MM.1S (cell line): ENCODE data around the gene QSER1.

Experiments
- DNase-seq: peaks from one replicate; pipeline ENCODE4 v3.0.0-alpha.2; 2015
- H2AFZ ChIP-seq: fragments of 300-600 bp; sonication (generic); 2 replicates; pipeline ENCODE4 v1.6.0; 2016; ENCODE audit warnings: antibody characterized with exemption, low read length
- H3F3A ChIP-seq: fragments of 300-600 bp; sonication (generic); 2 replicates; pipeline ENCODE4 v1.6.1; 2016; ENCODE audit warnings: mild to moderate bottlenecking, antibody characterized with exemption, low read length, moderate library complexity, mixed read lengths; ENCODE audit not compliant: insufficient read depth
- H3K27ac ChIP-seq: fragments of 300-600 bp; sonication (generic); 2 replicates; pipeline ENCODE4 v1.5.1; 2016; ENCODE audit warnings: mild to moderate bottlenecking, low read length
- H3K27me3 ChIP-seq: fragments of 300-600 bp; sonication (generic); replicated peaks from 2 replicates; pipeline ENCODE4 v1.6.0; 2016; ENCODE audit warnings: low read length; ENCODE audit not compliant: insufficient read depth
- H3K36me3 ChIP-seq: fragments of 300-600 bp; sonication (generic); replicated peaks from 2 replicates; pipeline ENCODE4 v1.6.1; 2016; ENCODE audit warnings: mild to moderate bottlenecking, low read length, mixed read lengths; ENCODE audit not compliant: insufficient read depth
- H3K4me1 ChIP-seq: fragments of 300-600 bp; sonication (generic); 2 replicates; pipeline ENCODE4 v1.6.1; 2016; ENCODE audit warnings: low read length, mixed read lengths
- H3K4me2 ChIP-seq: fragments of 300-600 bp; sonication (generic); 2 replicates; pipeline ENCODE4 v1.6.0; 2016; ENCODE audit warnings: low read depth, low read length
- H3K4me3 ChIP-seq: fragments of 300-600 bp; sonication (generic); 2 replicates; pipeline ENCODE4 v1.5.1; 2016; ENCODE audit warnings: low read length, mixed read lengths
- H3K79me2 ChIP-seq: fragments of 300-600 bp; sonication (generic); 2 replicates; pipeline ENCODE4 v1.6.1; 2016; ENCODE audit warnings: mixed run types, low read length, mixed read lengths
- H3K9ac ChIP-seq: fragments of 300-600 bp; sonication (generic); 2 replicates; pipeline ENCODE4 v1.6.1; 2016; ENCODE audit warnings: low read length, mixed read lengths
- H3K9me2 ChIP-seq: fragments of 300-600 bp; sonication (generic); replicated peaks from 2 replicates; pipeline ENCODE4 v1.6.1; 2016; ENCODE audit warnings: mild to moderate bottlenecking, low read length, mixed read lengths; ENCODE audit not compliant: insufficient read depth
- H3K9me3 ChIP-seq: fragments of 300-600 bp; sonication (generic); replicated peaks from 2 replicates; pipeline ENCODE4 v1.6.1; 2016; ENCODE audit warnings: mild to moderate bottlenecking, low read length, mixed read lengths; ENCODE audit not compliant: insufficient read depth
- H4K20me1 ChIP-seq: fragments of 300-600 bp; sonication (generic); 2 replicates; pipeline ENCODE4 v1.6.1; 2016; ENCODE audit warnings: mild to moderate bottlenecking, low read length, moderate library complexity, mixed read lengths; ENCODE audit not compliant: insufficient read depth
- EZH2 ChIP-seq: fragments of 300-600 bp; sonication (generic); optimal IDR thresholded peaks from 2 replicates; pipeline ENCODE3; 2017; ENCODE audit warnings: low read depth, mild to moderate bottlenecking, antibody characterized with exemption, low read length, mixed read lengths
- EZH2phosphoT487 ChIP-seq: fragments of 300-600 bp; sonication (generic); IDR thresholded peaks from 2 replicates; pipeline ENCODE4 v1.6.1; 2018; ENCODE audit warnings: antibody characterized with exemption, low read length
- TF ChIP-seq, protein P1 (sequence below): fragments of 300-600 bp; sonication (generic); IDR thresholded peaks from 2 replicates; pipeline ENCODE4 v1.5.1; 2016; ENCODE audit warnings: antibody characterized with exemption, low read length, mixed read lengths

QSER1 gene

DNA sequence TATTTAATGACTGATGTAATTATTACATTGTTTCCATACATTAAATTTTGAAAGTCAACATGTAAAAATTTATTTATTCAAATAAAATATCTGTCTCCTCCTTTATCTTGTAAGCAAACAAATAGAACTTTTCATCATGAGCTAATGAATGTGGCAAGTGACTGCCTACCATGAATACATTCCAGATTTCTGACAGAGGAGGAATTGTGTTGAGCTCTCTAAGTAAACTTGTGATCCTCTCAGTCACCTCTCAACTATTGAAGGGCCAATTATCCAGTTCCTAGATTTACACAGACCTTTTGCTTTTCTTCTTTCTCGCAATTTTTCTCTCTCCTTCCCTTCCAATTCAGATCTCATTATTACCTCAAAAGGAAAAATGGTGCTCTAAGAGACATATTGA is 41.4 kb upstream of the QSER1 start:
- H2AFZ ChIP-seq = no peak overlapping the region
- no peak overlapping the region for H3K9ac ChIP-seq
- no peaks in the 10 kb centered on the region for H4K20me1 ChIP-seq
- no peaks in the 10 kb centered on the region for H3K9me2 ChIP-seq
- H3K9me3 ChIP-seq = no peaks in the 10 kb centered on the region
- no peak overlapping the region for H3K27ac ChIP-seq
- H3K4me2 ChIP-seq = no peak overlapping the region
- TF ChIP-seq EZH2 (no peak), EZH2phosphoT487 (no peak)
- TF ChIP-seq, protein P1, sequence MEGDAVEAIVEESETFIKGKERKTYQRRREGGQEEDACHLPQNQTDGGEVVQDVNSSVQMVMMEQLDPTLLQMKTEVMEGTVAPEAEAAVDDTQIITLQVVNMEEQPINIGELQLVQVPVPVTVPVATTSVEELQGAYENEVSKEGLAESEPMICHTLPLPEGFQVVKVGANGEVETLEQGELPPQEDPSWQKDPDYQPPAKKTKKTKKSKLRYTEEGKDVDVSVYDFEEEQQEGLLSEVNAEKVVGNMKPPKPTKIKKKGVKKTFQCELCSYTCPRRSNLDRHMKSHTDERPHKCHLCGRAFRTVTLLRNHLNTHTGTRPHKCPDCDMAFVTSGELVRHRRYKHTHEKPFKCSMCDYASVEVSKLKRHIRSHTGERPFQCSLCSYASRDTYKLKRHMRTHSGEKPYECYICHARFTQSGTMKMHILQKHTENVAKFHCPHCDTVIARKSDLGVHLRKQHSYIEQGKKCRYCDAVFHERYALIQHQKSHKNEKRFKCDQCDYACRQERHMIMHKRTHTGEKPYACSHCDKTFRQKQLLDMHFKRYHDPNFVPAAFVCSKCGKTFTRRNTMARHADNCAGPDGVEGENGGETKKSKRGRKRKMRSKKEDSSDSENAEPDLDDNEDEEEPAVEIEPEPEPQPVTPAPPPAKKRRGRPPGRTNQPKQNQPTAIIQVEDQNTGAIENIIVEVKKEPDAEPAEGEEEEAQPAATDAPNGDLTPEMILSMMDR = no peak
- no peaks in the 10 kb centered on the region for H3K36me3 ChIP-seq
- H3K27me3 ChIP-seq = no peaks in the 10 kb centered on the region
- H3K4me3 ChIP-seq = no peak overlapping the region
- no peaks in the 10 kb centered on the region for H3K79me2 ChIP-seq
- H3K4me1 ChIP-seq = peaks cover 19% of the 10 kb centered on the region
- no peaks in the 10 kb centered on the region for H3F3A ChIP-seq
- DNase-seq = no peak

DNA sequence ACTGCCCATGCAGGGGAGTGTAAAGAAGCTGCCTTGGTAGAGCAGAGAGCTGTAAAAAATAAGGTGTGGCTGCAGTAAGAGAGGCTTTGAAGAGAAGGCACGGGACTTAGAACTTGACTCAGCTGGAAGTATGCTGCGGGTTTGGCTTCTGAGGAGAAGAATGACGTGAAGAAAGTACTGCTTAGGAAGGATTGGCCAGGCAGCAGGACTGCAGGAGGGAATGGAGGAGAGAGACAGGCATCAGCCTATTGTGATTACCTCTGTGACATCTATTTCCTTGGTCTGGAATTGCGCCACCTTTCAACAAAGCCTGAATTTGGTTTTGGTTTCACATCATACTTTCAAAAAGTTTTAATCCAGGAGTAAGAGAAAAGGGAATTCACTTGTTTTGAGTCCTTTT is 40.4 kb upstream of the QSER1 start:
- Histone ChIP-seq H3K4me2 (peak overlapping the region; percentile 30; the same call in 1 of the 2 replicates), H3K27me3 (no peaks in the 10 kb centered on the region), H3K79me2 (no peaks in the 10 kb centered on the region), H3F3A (no peaks in the 10 kb centered on the region), H3K4me3 (0 out of 2 replicates have a peak overlapping the region, but pooled peaks have one; percentile 15), H3K36me3 (no peaks in the 10 kb centered on the region), H3K27ac (no peak overlapping the region), H3K4me1 (peaks cover 17% of the 10 kb centered on the region), H3K9ac (peak overlapping the region; percentile 11; the same call in 1 of the 2 replicates), H3K9me3 (no peaks in the 10 kb centered on the region), H2AFZ (no peak overlapping the region), H3K9me2 (no peaks in the 10 kb centered on the region), H4K20me1 (no peaks in the 10 kb centered on the region)
- DNase-seq = no peak
- TF ChIP-seq EZH2 (no peak), EZH2phosphoT487 (no peak)
- TF ChIP-seq, protein P1 = no peak

DNA sequence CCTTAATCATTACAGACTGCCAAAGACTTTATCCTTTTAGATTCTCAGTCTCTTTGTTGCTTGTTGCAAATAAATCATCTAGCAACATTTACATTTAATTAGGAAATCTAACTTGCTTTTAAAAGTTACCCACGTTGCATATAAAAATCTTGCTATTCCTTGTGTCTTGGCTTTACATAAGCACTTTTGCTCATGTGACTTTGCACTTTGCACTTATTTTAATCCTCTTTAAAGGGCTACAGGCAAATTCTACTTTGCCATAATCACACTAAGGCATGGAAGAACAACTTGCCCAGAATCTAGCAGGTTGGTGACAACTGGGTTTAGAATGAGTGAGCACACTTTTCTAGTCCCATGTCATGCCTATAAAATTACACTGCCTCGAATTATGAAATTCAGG is 37.0 kb upstream of the QSER1 start:
- H4K20me1 ChIP-seq = no peaks in the 10 kb centered on the region
- H3K9me3 ChIP-seq = no peaks in the 10 kb centered on the region
- H3K4me1 ChIP-seq = peaks cover 8% of the 10 kb centered on the region; the same call in 1 of the 2 replicates
- no peak for DNase-seq
- H3K36me3 ChIP-seq = no peaks in the 10 kb centered on the region
- H2AFZ ChIP-seq = no peak overlapping the region
- no peak overlapping the region for H3K4me3 ChIP-seq
- no peak overlapping the region for H3K9ac ChIP-seq
- no peaks in the 10 kb centered on the region for H3F3A ChIP-seq
- H3K27me3 ChIP-seq = no peaks in the 10 kb centered on the region
- H3K4me2 ChIP-seq = no peak overlapping the region
- H3K9me2 ChIP-seq = no peaks in the 10 kb centered on the region
- TF ChIP-seq EZH2phosphoT487 (no peak), EZH2 (no peak)
- TF ChIP-seq, protein P1 = no peak
- H3K27ac ChIP-seq = no peak overlapping the region
- no peaks in the 10 kb centered on the region for H3K79me2 ChIP-seq
